H1 (cell line): ENCODE data around the gene PRDM10. TPM values are rescaled to one million over a fixed set of nuclear protein-coding genes. Genes with fewer than 3 reads are reported as not detected.

Experiments
- CTCF ChIA-PET: fragments of 300-600 bp; sonication (Branson Sonifier 250); formaldehyde crosslinking; loops from one replicate; lab custom pipeline; 2021; ENCODE audit not compliant: partially characterized antibody; lab: Charles Lee
- POLR2A ChIA-PET: fragments of 300-600 bp; sonication (Branson Sonifier 250); formaldehyde crosslinking; loops from one replicate; lab custom pipeline; 2021; ENCODE audit warnings: inconsistent platforms; ENCODE audit not compliant: partially characterized antibody; lab: Charles Lee
- DNase-seq, 2 experiments: peaks; one replicate each; pipeline versions ENCODE4 v3.0.0 to v3.0.0-alpha.2; 2010 to 2022; ENCODE audit warnings: low spot score in 2 of 2, low read depth in 1 of 2, mixed read lengths in 1 of 2
- FAIRE-seq: peaks from 2 replicates; lab custom pipeline; 2011; peaks lifted over from hg19 to GRCh38; lab: Jason Lieb, UNC
- H2AFZ ChIP-seq: 2 replicates; pipeline ENCODE4 v1.8.1; 2012; ENCODE audit warnings: low read length, inconsistent platforms
- H2AK5ac ChIP-seq: 2 replicates; pipeline ENCODE4 v1.6.1; 2013; ENCODE audit warnings: low read depth, low read length
- H2BK120ac ChIP-seq: replicated peaks from 2 replicates; pipeline ENCODE3; 2013; ENCODE audit warnings: low read depth, low read length, inconsistent platforms
- H2BK12ac ChIP-seq: 2 replicates; pipeline ENCODE4 v1.6.1; 2013; ENCODE audit warnings: low read depth, low read length
- H2BK15ac ChIP-seq: 2 replicates; pipeline ENCODE4 v1.6.1; 2013; ENCODE audit warnings: low read length
- H2BK20ac ChIP-seq: 2 replicates; pipeline ENCODE4 v1.6.1; 2013; ENCODE audit warnings: low read length
- H2BK5ac ChIP-seq: 2 replicates; pipeline ENCODE4 v1.6.1; 2013; ENCODE audit warnings: low read depth, low read length
- H3K14ac ChIP-seq: 2 replicates; pipeline ENCODE4 v1.6.1; 2013; ENCODE audit warnings: inconsistent platforms; ENCODE audit not compliant: insufficient read length
- H3K18ac ChIP-seq: 2 replicates; pipeline ENCODE4 v1.6.1; 2013; ENCODE audit warnings: low read length; ENCODE audit errors: extremely low read depth
- H3K23ac ChIP-seq: 2 replicates; pipeline ENCODE4 v1.6.1; 2013; ENCODE audit warnings: inconsistent platforms; ENCODE audit not compliant: insufficient read length
- H3K23me2 ChIP-seq: 2 replicates; pipeline ENCODE4 v1.6.1; 2013; ENCODE audit warnings: low read depth, low read length
- H3K27ac ChIP-seq: 2 replicates; pipeline ENCODE4 v1.6.1; 2011; ENCODE audit warnings: low read depth, low read length, inconsistent platforms
- H3K27me3 ChIP-seq, 4 experiments: replicated peaks in 1 of 4; 1 replicate in 1 of 4; 2 replicates in 3 of 4; pipeline versions ENCODE4 v1.6.1 to v1.8.1; 2011 to 2013; ENCODE audit warnings: low read length in 3 of 4, mild to moderate bottlenecking in 3 of 4, inconsistent platforms in 2 of 4, mixed read lengths in 2 of 4, moderate library complexity in 1 of 4; ENCODE audit not compliant: control insufficient read depth in 3 of 4, insufficient read depth in 3 of 4; ENCODE audit errors: extremely low read depth in 1 of 4
- H3K36me3 ChIP-seq, 4 experiments: 2 replicates each; pipeline versions ENCODE4 v1.6.1 to v1.8.1; 2011 to 2013; ENCODE audit warnings: mild to moderate bottlenecking in 4 of 4, low read length in 3 of 4, moderate library complexity in 2 of 4, control low read depth in 1 of 4, inconsistent platforms in 1 of 4; ENCODE audit not compliant: insufficient read depth in 4 of 4, control insufficient read depth in 2 of 4
- H3K4ac ChIP-seq: replicated peaks from 2 replicates; pipeline ENCODE3; 2013; ENCODE audit warnings: low read length, low read depth, mixed read lengths, inconsistent platforms; ENCODE audit not compliant: insufficient read length
- H3K4me1 ChIP-seq, 4 experiments: replicated peaks in 1 of 4; 1 replicate in 1 of 4; 2 replicates in 3 of 4; pipeline versions ENCODE4 v1.6.1 to v1.8.1; 2011 to 2013; ENCODE audit warnings: low read length in 3 of 4, inconsistent platforms in 2 of 4, mixed read lengths in 1 of 4; ENCODE audit not compliant: insufficient read depth in 4 of 4, control insufficient read depth in 3 of 4
- H3K4me2 ChIP-seq, 2 experiments: 2 replicates each; pipeline versions ENCODE4 v1.6.1 to v1.8.1; 2011 to 2013; ENCODE audit warnings: low read depth in 2 of 2, low read length in 2 of 2, control low read depth in 1 of 2, inconsistent platforms in 1 of 2, mild to moderate bottlenecking in 1 of 2; ENCODE audit not compliant: insufficient read depth in 1 of 2
- H3K4me3 ChIP-seq, 4 experiments: fragments of 200-600, 300-600 bp in 1 of 4; sonication (generic), shearing (Covaris generic), sonication (Bioruptor Twin) in 1 of 4; 2 replicates each; pipeline versions ENCODE4 v1.5.1 to v1.8.1; 2011 to 2016; ENCODE audit warnings: low read length in 4 of 4, low read depth in 3 of 4, control low read depth in 2 of 4, inconsistent platforms in 2 of 4, mild to moderate bottlenecking in 2 of 4, mixed read lengths in 1 of 4, moderate library complexity in 1 of 4; ENCODE audit not compliant: insufficient read depth in 2 of 4; ENCODE audit errors: extremely low read depth in 1 of 4
- H3K56ac ChIP-seq: replicated peaks from 2 replicates; pipeline ENCODE3; 2013; ENCODE audit warnings: low read depth, mild to moderate bottlenecking, mixed read lengths, low read length, inconsistent platforms; ENCODE audit not compliant: insufficient read length
- H3K79me1 ChIP-seq: 2 replicates; pipeline ENCODE4 v1.6.1; 2013; ENCODE audit warnings: low read depth, low read length, control low read depth
- H3K79me2 ChIP-seq, 2 experiments: 2 replicates each; pipeline versions ENCODE4 v1.6.1 to v1.8.1; 2012 to 2013; ENCODE audit warnings: low read length in 2 of 2, mild to moderate bottlenecking in 2 of 2, inconsistent platforms in 1 of 2; ENCODE audit not compliant: insufficient read depth in 2 of 2, control insufficient read depth in 1 of 2
- H3K9ac ChIP-seq, 4 experiments: replicated peaks in 1 of 4; 1 replicate in 1 of 4; 2 replicates in 3 of 4; pipeline versions ENCODE4 v1.6.1 to v1.8.1; 2011 to 2013; ENCODE audit warnings: low read depth in 3 of 4, low read length in 3 of 4, control low read depth in 2 of 4, mild to moderate bottlenecking in 2 of 4, moderate library complexity in 2 of 4, inconsistent platforms in 1 of 4; ENCODE audit errors: extremely low read depth in 1 of 4
- H3K9me3 ChIP-seq, 2 experiments: 2 replicates each; pipeline versions ENCODE4 v1.6.1 to v1.8.1; 2012 to 2013; ENCODE audit warnings: mild to moderate bottlenecking in 2 of 2, moderate library complexity in 2 of 2, control low read depth in 1 of 2, inconsistent platforms in 1 of 2, low read depth in 1 of 2, low read length in 1 of 2, mixed read lengths in 1 of 2; ENCODE audit not compliant: insufficient read depth in 2 of 2
- H4K20me1 ChIP-seq, 2 experiments: replicated peaks in 1 of 2; 2 replicates each; pipeline versions ENCODE3 to v1.8.1; 2011 to 2013; ENCODE audit warnings: inconsistent platforms in 2 of 2, low read length in 2 of 2, mild to moderate bottlenecking in 1 of 2; ENCODE audit not compliant: insufficient read depth in 2 of 2, control insufficient read depth in 1 of 2
- H4K5ac ChIP-seq: 2 replicates; pipeline ENCODE4 v1.6.1; 2013; ENCODE audit warnings: low read length, low read depth, mixed read lengths, inconsistent platforms; ENCODE audit not compliant: insufficient read length
- H4K8ac ChIP-seq: 2 replicates; pipeline ENCODE4 v1.8.0; 2013; ENCODE audit warnings: mild to moderate bottlenecking, moderate library complexity, low read length, inconsistent platforms; ENCODE audit not compliant: insufficient read depth; ENCODE audit errors: extremely low read depth
- H4K91ac ChIP-seq: replicated peaks from 2 replicates; pipeline ENCODE3; 2013; ENCODE audit warnings: low read length, mixed read lengths, inconsistent platforms; ENCODE audit not compliant: insufficient read length
- SIX5 ChIP-seq: IDR thresholded peaks from 2 replicates; pipeline ENCODE4 v1.6.1; 2011; ENCODE audit warnings: mild to moderate bottlenecking, low read depth, low read length
- WGBS, 2 experiments: shearing (Covaris generic) in 1 of 2; methylation state at CpG; one replicate each; pipeline versions ENCODE4 v1.1.6 to v1.1.7; 2013 to 2015; ENCODE audit warnings: low lambda C conversion rate in 2 of 2, mixed read lengths in 2 of 2, inconsistent platforms in 1 of 2, low coverage in 1 of 2, missing lambda C conversion rate in 1 of 2; ENCODE audit not compliant: insufficient replicate concordance in 2 of 2, insufficient coverage in 1 of 2, insufficient read length in 1 of 2; ENCODE audit errors: extremely low coverage in 1 of 2, missing lambda C conversion rate in 1 of 2; 5-methylcytosine and 5-hydroxymethylcytosine counted together
- polyA plus RNA-seq, 7 experiments: library from polyadenylated mRNA; depleted of rRNA in 3 of 7; stranded (reverse) in 5 of 7; unstranded in 2 of 7; fragments of >200 nt in 5 of 7; fragments of 200-250 nt in 2 of 7; gene quantifications; 1 replicate in 5 of 7; 2 replicates in 1 of 7; 4 replicates in 1 of 7; pipeline versions ENCODE4 v1.2.1 to v1.2.3, GENCODE V29; 2011 to 2013; ENCODE audit warnings: missing spikeins in 2 of 7, mixed read lengths in 2 of 7
- total RNA-seq: library from RNA; stranded (reverse); fragmentation: NEBNext Ultra II Directional; extraction: Animal tissue kit (Norgen Biotek cat#: 25700); gene quantifications from 2 replicates; pipeline ENCODE4 v1.2.1, GENCODE V29; 2021

PRDM10 gene
- total and polyA plus RNA-seq, 2 of the 8 experiments (the other 6 are each of a cell fraction or from before 2014, with no cell fraction given): 15.5 to 19.2 TPM

GRCh38 chr11:129946965-129947364, 55.7 kb downstream of the PRDM10 start:
- Histone ChIP-seq H3K79me1 (no peaks in the 10 kb centered on the region), H3K4ac (no peak overlapping the region), H3K23me2 (no peaks in the 10 kb centered on the region; the same call in 1 of the 2 replicates), H4K20me1 (peaks cover 0 to 1% of the 10 kb centered on the region in 2 experiments), H2AK5ac (0 out of 2 replicates have a peak overlapping the region, but pooled peaks have one; percentile 10), H4K91ac (no peak overlapping the region), H4K8ac (no peak overlapping the region), H2BK120ac (no peak overlapping the region), H3K27me3 (no peaks in the 10 kb centered on the region), H3K4me1 (no peaks in the 10 kb centered on the region; a peak in 1 of 7 replicates), H3K36me3 (peaks cover 0 to 7% (median under 1%) of the 10 kb centered on the region in 4 experiments; a peak in 2 of 8 replicates)
- no peak for FAIRE-seq
- WGBS, 2 experiments: 90% methylated on average over 15 of the region's 15 CpGs; no CpG with 5 or more reads in 1 of the 2 experiments
- TF ChIP-seq SIX5: no peak
- TF ChIP-seq, all 59 proteins: peak for 0
- peak overlapping the region; percentile 89; the same call in 1 of the 2 replicates for H2BK12ac ChIP-seq
- no peak overlapping the region for H4K5ac ChIP-seq
- no peak overlapping the region for H2BK20ac ChIP-seq
- H2AFZ ChIP-seq: no peak overlapping the region
- 0 out of 2 replicates have a peak overlapping the region, but pooled peaks have one; percentile 47 for H3K27ac ChIP-seq
- no peak overlapping the region for H3K18ac ChIP-seq
- H3K23ac ChIP-seq: no peak overlapping the region
- H3K56ac ChIP-seq: no peak overlapping the region
- H3K4me3 ChIP-seq: no peak overlapping the region
- peak overlapping the region; percentile 66; the same call in 1 of the 2 replicates for H2BK5ac ChIP-seq
- CTCF ChIA-PET: interaction anchor here (0.6 to 2.7 kb wide), 18 partner anchors 8 to 373 kb away, joined by 3 to 14 read pairs (median 5); no protein-coding TSS in a partner anchor
- H3K9me3 ChIP-seq: no peaks in the 10 kb centered on the region
- no peak overlapping the region; the same call in 1 of the 2 replicates for H2BK15ac ChIP-seq
- no peak overlapping the region for H3K4me2 ChIP-seq
- no peak for DNase-seq
- H3K79me2 ChIP-seq: no peaks in the 10 kb centered on the region
- H3K14ac ChIP-seq: no peak overlapping the region
- POLR2A ChIA-PET: interaction anchor here (0.6 to 0.8 kb wide), 4 partner anchors 15 to 206 kb away, joined by 3 to 4 read pairs (median 4); no protein-coding TSS in a partner anchor
- H3K9ac ChIP-seq: no peak overlapping the region
